GM18873 (cell line): ENCODE results near the gene RGS1.

Experiments
- ATAC-seq: cut with Tn5 transposase; IDR thresholded peaks from one replicate; pipeline ENCODE4 v1.9.1; 2021; ENCODE audit warnings: mild to moderate bottlenecking, moderate library complexity, moderate number of reproducible peaks; ENCODE audit not compliant: unreplicated experiment, low FRiP score

Gene RGS1

GRCh38 chr1:192552760-192553191, 22.8 kb upstream of the RGS1 start:
- peak; percentile 24 for ATAC-seq

GRCh38 chr1:192553741-192554140, 21.8 kb upstream of the RGS1 start:
- ATAC-seq, result no peak

DNA sequence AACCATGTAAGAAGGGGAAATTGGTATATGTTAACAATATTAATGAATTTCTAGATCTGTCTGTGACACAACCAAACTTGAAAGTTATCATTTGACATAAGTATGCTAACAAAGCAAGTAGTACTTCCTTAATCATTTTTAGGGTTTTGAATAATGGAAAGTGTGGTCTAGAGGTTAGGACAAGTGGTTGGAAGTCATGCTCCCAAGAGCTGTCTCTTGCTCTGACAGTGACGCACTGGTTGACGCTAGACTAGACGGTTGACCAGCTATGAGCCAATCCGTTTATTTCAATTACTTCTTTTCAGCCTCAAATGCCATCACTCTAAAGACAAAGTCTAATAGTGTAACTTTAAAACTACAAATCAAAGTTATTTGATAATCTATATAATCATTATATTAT, 20.7 kb upstream of the RGS1 start:
- ATAC-seq, result no peak

GRCh38 chr1:192555399-192555798, 20.2 kb upstream of the RGS1 start:
- no peak for ATAC-seq

DNA sequence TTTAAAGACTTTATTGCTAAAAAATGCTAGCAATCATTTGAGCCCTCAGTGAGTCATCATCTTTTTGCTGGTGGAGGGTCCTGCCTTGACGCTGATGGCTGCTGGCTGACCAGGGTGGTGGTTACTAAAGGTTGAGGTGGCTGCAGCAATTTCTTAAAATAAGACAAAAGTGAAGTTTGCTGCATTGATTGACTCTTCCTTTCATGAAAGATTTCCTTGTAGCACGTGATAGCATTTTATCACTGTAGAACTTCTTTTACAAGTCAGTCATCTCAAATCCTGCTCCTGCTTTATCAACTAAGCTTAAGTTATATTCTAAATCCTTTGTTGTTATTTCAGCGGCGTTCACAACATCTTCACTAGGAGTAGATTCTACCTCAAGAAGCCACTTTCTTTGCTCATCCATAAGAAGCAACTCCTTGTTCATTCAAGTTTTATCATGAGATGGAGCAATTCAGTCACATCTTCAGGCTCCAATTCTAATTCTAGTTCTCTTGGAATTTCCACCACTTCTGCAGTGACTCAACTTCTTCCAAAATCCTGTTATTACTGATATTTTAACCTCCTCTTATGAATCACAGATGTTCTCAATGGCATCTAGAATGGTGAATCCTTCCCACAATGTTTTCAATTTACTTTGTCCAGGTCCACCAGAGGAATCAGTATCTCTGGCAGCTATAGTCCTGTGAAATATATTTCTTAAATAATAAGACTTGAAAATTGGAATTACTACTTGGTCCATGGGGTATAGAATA, 17.6 kb upstream of the RGS1 start:
- ATAC-seq, result no peak

DNA sequence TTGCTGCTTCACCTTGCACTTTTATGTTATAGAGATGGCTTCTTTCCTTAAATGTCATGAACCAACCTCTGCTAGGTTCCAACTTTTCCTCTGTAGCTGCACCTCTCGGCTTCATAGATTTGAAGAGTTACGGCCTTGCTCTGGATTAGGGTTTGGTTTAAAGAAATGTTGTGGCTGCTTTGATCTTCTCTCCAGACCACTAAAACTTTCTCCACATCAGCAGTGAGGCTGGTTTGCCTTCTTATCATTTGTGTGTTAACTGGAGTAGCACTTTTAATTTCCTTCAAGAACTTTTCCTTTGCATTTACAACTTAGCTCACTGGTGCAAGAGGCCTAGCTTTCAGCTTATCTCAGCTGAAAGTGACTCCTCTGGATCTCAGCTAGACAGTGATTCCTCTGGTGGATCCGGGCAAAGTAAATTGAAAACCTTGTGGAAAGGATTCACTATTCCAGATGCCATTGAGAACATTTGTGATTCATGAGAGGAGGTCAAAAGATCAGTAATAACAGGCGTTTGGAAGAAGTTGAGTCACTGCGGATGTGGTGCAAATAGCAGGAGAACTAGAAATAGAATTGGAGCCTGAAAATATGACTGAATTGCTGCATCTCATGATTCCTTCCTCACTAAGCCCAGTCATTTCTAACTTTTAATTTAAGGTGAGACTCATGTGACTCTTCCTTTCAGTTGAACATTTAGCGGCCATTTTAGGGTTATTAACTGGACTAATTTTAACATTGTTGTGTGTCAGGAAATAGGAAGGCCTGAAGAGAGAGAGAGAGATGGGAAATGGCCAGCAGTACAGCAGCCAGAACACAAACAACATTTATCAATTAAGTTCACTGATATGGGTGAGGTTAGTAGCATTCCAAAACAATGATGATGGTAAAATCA, 16.2 kb upstream of the RGS1 start:
- ATAC-seq, result peak; percentile 56

DNA sequence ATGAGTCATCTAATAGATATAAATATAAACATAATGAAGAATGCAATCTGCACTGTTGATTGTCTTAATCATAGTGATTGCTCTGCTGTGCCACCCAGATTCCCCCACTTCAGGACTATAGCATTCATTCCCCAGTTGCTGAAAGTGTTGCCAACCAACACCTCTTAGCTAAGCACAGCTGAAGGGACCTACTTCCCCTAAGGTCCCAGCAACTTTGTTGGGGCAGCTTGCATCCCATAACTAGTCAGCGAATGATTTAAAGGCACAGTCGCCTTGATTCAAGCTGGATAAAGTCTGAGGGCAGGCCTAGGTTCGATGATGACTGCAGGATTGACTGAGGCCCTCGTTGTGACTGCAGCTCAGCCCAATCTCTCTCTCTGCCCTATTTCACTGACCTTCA, 14.3 kb upstream of the RGS1 start:
- ATAC-seq, result no peak

GRCh38 chr1:192563129-192563528, 12.4 kb upstream of the RGS1 start:
- ATAC-seq, result no peak

DNA sequence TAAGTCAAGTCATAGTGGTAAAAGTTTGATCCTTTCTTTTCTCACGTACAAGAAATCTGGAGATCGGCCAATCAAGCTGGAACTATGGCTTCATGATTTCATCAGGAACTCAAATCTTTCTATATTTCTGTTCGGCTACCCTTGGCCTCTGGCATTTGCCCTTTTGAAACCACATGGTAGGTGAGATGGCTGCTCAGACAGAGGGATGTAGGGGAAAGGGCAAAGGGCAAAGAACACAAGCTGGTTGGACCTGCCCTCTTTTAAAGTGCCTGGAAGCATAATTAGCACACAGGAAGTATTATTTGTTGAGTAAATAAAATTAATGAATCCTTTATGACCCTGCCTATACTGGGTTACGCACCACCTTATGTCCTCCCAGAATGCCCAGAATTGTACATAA, 11.5 kb upstream of the RGS1 start:
- no peak for ATAC-seq

- no peak for ATAC-seq
Observed at GRCh38 chr1:192565946-192566345, 9.6 kb upstream of the RGS1 start.

DNA sequence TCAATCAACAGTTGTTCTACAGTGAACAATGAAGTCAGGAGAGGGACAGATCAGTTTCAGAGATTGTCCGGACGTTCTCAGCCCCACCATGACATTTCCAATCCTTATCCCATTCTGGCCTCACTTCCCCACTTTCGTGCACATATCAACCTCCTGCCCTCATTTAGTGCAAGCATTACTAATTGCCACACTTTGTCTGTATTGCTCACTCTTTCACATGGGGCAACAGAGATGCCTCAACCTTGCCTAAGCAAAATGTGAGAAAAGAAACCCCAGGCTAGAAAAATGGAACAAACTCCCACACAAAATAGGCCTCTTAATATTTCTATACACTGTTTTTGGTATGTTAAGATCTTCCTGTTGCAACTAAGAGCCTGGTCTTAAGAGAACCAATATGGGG, 8.9 kb upstream of the RGS1 start:
- ATAC-seq, result no peak

GRCh38 chr1:192568063-192568462, 7.5 kb upstream of the RGS1 start:
- no peak for ATAC-seq

DNA sequence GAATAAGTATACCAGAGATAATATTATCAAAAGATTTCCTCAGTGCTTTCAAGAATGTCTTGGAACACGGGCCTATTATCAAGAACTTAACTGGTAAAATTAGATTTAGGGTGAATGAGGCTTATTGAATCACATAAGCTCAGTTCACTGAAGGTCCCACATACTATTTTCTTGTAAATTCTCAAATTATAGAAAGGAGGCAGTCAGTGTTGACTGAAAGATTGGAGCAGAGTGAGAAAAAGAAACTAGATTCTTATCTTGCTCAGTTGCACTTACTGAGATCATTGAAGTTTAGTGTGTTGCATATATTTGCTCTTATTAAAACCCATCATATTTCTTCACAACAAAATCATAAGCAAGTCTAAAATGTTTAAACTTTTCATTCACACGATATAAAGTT, 3.9 kb upstream of the RGS1 start:
- no peak for ATAC-seq

GRCh38 chr1:192573499-192573898, 2.1 kb upstream of the RGS1 start:
- ATAC-seq, result no peak

DNA sequence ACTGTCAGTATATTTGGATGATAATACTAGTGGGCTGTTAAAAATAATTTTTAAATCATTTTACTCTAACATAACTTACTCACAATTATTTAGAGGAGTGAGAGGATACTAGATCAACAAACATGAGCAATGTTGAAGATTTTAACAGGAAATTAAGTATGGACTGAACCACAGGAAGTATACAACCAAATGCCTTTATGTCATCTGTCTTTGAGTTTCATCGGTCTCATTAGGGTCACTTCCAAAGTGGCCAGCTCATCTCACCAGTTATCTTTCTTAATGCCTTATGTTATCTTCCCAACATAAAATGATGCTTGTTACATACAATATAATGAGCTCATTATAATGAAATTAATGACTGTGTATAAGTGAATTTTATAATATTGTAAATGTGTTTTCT, 1.5 kb upstream of the RGS1 start:
- no peak for ATAC-seq

DNA sequence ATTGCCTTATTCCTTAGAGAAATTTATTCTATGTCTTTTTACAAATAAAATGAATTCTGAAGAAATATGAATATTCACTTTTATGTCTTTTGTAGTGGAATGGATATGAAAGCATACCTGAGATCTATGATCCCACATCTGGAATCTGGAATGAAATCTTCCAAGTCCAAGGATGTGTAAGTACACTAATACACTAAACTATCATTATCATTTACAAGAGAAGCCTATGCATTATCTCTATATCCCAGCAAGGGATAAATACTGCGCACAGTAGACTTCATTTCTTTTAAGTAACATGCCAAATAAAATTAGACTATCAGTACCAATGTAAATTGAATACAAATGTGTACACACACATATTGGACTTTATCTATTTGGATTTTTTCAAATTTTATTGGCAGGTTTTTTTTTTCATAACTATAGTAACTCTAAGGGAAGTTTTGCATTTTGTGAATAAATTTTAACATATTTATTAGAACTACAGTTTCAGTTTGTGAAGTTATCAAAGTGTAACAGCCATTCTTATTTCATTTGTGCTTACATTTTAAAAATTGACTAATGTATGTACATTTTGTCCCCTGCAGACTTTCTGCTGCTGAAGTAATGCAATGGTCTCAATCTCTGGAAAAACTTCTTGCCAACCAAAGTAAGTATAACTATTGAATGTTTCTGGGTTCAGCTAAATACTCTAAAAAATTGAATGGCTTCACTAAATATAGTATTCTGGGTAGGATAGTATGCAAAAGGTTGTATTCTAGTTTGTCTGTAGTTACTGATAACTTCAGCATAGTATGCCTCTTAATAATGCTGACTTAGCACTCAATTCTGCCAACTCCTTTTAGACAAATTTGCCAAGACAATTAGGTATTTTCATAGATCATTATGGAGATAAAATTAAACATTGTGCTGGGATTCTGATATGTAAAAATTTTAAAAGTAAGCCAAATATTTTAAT, 894 bp downstream of the RGS1 start:
- ATAC-seq, result no peak

DNA sequence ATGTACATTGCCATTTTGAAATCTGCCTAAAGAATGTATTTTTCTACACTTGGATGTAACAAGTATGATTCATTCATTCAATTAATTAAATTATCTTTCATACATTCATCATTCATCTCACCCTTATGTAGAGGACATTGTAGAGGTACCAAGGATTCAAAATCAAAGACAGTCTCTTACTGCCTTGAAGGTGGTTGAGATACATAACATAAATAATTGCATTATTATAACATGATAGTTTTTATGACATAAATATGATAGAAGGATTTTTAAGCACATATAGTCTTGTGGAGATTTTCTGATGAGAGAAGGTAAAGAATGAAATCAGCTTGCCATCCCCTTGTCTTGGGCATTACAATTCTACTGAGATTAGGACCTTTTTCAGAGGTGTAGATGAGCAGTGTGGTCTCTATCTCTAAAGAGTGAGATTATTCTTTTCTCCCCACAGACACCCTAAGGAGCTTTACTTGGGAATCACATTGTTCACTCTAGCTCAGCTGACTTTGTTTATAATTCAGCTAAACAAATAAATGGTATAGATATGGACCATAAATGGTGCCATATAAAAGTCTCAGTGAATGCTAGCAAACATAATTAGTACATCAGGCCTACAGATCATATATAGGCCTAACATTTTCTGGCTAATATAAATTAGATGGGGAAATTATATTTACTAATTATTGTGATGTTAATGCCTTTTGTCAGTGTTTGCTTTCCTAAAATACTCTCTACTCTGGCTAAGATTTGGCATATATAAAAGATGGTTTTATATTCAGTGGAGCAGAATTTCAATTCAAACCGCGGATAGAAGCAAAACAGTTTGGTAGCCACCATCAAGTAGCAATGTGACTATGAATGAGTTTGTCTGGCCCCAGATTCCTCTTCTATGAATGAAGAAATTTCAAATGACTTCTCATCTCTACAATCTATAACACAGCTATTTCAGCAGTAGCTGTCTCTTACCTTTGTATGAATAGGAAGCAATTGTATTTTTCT, 1.9 kb downstream of the RGS1 start:
- ATAC-seq, result no peak

DNA sequence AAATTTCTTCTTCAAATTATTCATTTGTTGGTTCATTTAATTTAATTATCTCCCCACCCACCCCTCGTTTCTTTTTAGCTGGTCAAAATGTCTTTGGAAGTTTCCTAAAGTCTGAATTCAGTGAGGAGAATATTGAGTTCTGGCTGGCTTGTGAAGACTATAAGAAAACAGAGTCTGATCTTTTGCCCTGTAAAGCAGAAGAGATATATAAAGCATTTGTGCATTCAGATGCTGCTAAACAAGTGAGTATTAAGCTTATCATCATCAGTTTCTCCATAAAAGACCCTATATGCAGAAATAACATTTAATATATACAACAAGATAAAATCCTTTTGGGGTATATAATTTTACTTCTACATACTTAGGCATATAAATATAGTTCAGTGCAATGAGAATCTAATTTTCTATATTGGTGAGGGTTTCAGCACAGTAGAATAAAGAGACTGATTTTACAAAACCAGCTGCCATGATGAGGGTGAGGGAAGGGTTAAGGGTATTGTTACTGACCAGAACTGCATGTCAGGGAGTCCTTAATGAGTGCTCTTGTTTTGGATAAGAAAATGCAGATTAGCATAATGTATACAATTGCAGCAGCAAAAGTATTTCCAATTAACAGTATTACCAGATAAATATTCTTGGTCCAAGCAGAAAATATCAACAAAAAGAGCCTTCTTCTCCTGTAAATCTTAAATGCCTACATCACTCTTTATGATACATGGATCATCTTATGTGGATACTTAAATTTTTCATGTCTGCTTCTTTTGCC, 2.8 kb downstream of the RGS1 start:
- no peak for ATAC-seq
